ENCODE results near the gene IL1RAPL2. TPM values are rescaled to one million over a fixed set of nuclear protein-coding genes. Genes with fewer than 3 reads are reported as not detected.
A peak's percentile ranks its signal among the peaks of the same experiment; 100 is the strongest.

Gene IL1RAPL2
- polyA plus RNA-seq, 2 of the 4 experiments (the other 2 are of a cell fraction): not detected

GRCh38 chrX:104863466-104863865 lies 297.5 kb downstream of the IL1RAPL2 start (continued):
- TF ChIP-seq BCL3 (IDR thresholded peaks at IDR 0.05) (no peak), ATOH8 (CRISPR knock-in tag; IDR thresholded peaks at IDR 0.05; ENCODE audit: low read depth) (no peak), EP300 (IDR thresholded peaks at IDR 0.05) (no peak), HDAC2 (IDR thresholded peaks at IDR 0.05) (no peak), CHD2 (IDR thresholded peaks at IDR 0.05; ENCODE audit: low read length, partially characterized antibody) (no peak), REST (IDR thresholded peaks at IDR 0.05) (no peak), FOSL2 (IDR thresholded peaks at IDR 0.05) (no peak), FOSL2 (CRISPR knock-in tag; IDR thresholded peaks at IDR 0.05) (no peak)

GRCh38 chrX:104864296-104864695 lies 298.3 kb downstream of the IL1RAPL2 start:
- 0% methylated on average over 4 of the region's 4 CpGs for WGBS (ENCODE audit: missing lambda C conversion rate)
- CTCF ChIA-PET: no interaction called here
- POLR2A ChIA-PET: no interaction called here
- TF ChIP-seq HOXB13 (CRISPR knock-in tag; IDR thresholded peaks at IDR 0.05; ENCODE audit: low read depth) (no peak), BCL3 (IDR thresholded peaks at IDR 0.05) (no peak), CBX8 (IDR thresholded peaks at IDR 0.05) (no peak), SMC3 (IDR thresholded peaks at IDR 0.05) (no peak)
- no peak for DNase-seq (ENCODE audit: low read depth in 1 of 2, low spot score in 1 of 2)
- Histone ChIP-seq H3K27ac (no peak overlapping the region), H3K4me2 (no peak overlapping the region), H3K9me3 (no peaks in the 10 kb centered on the region), H3K4me1 (no peaks in the 10 kb centered on the region), H3K4me3 (no peak overlapping the region)
- peak; percentile 7 for FAIRE-seq
- ATAC-seq: no peak

- 3% methylated on average over 1 of the region's 1 CpG for WGBS (ENCODE audit: missing lambda C conversion rate)
- CTCF ChIA-PET: no interaction called here
- TF ChIP-seq RNF2 (IDR thresholded peaks at IDR 0.05; ENCODE audit: borderline replicate concordance, low read depth): no peak
- no peak for TF ChIP-seq MAX (IDR thresholded peaks at IDR 0.05)
- no peak for TF ChIP-seq PBX3 (IDR thresholded peaks at IDR 0.05)
- TF ChIP-seq POLR2A (IDR thresholded peaks at IDR 0.05; ENCODE audit: low read length): no peak
- TF ChIP-seq FOXS1 (CRISPR knock-in tag; IDR thresholded peaks at IDR 0.05): no peak
- no peak for TF ChIP-seq FOSL2 (IDR thresholded peaks at IDR 0.05)
- no peak for TF ChIP-seq FOSL2 (CRISPR knock-in tag; IDR thresholded peaks at IDR 0.05)
- no peak for TF ChIP-seq JUN (IDR thresholded peaks at IDR 0.05)
- TF ChIP-seq EHF (CRISPR knock-in tag; IDR thresholded peaks at IDR 0.05): no peak
- TF ChIP-seq FOSB (CRISPR knock-in tag; IDR thresholded peaks at IDR 0.05): no peak
- no peak for TF ChIP-seq SREBF2 (IDR thresholded peaks at IDR 0.05)
- TF ChIP-seq HOXB13 (CRISPR knock-in tag; IDR thresholded peaks at IDR 0.05; ENCODE audit: low read depth): no peak
- TF ChIP-seq POLR2AphosphoS2 (conservative IDR thresholded peaks at IDR 0.05; ENCODE audit: low read length): no peak
- no peak for TF ChIP-seq BCL3 (IDR thresholded peaks at IDR 0.05)
- TF ChIP-seq CEBPB (IDR thresholded peaks at IDR 0.05): no peak
- no peak for TF ChIP-seq CHD4 (IDR thresholded peaks at IDR 0.05; ENCODE audit: borderline replicate concordance)
- no peak for TF ChIP-seq ZC3H11A (IDR thresholded peaks at IDR 0.05)
- no peak for TF ChIP-seq HMGXB4 (CRISPR knock-in tag; IDR thresholded peaks at IDR 0.05; ENCODE audit: borderline replicate concordance)
- TF ChIP-seq KDM5A (IDR thresholded peaks at IDR 0.05): no peak
Measured at GRCh38 chrX:104877504-104877903, 311.5 kb downstream of the IL1RAPL2 start.

More at GRCh38 chrX:104877504-104877903, 311.5 kb downstream of the IL1RAPL2 start:
- no peak overlapping the region for H3K27ac ChIP-seq
- POLR2A ChIA-PET: no interaction called here
- H3K4me1 ChIP-seq: no peaks in the 10 kb centered on the region
- no peaks in the 10 kb centered on the region for H3K9me3 ChIP-seq
- no peak overlapping the region for H3K4me3 ChIP-seq
- FAIRE-seq (no peak), DNase-seq (ENCODE audit: low read depth in 1 of 2, low spot score in 1 of 2) (no peak), ATAC-seq (no peak)
- no peak overlapping the region for H3K4me2 ChIP-seq
